K562 (cell line): ENCODE data around the gene ZNF837. TPM values are rescaled to one million over a fixed set of nuclear protein-coding genes. Genes with fewer than 3 reads are reported as not detected.

Experiments used
- ATAC-seq: fragments of 200-7000 bp; cut with Tn5 transposase; 3 replicates; pipeline ENCODE4 v1.9.1; 2020; ENCODE audit warnings: moderate library complexity
- BruUV-seq: library from RNA; stranded (reverse); fragments of 400-500 nt; replicated peaks from 2 replicates; lab custom pipeline; 2021; lab: Mats Ljungman, UMichigan
- CTCF ChIA-PET: fragments of 300-600 bp; formaldehyde crosslinking; extraction: SDS; loops from one replicate; lab custom pipeline; 2021; ENCODE audit warnings: low intra/inter-chr PET ratio; lab: Yijun Ruan, JAX
- POLR2A ChIA-PET: fragments of 300-600, 350-650 bp; sonication (Branson Sonifier 250); formaldehyde crosslinking; extraction: SDS; loops from one replicate; lab custom pipeline; 2021; ENCODE audit warnings: antibody characterized with exemption, inconsistent platforms; lab: Yijun Ruan, JAX
- DNase-seq, 4 experiments: peaks; one replicate each; pipeline versions ENCODE4 v3.0.0 to v3.0.0-alpha.2; 2011 to 2018; ENCODE audit warnings: low spot score in 3 of 4, mixed read lengths in 3 of 4; ENCODE audit errors: extremely low read depth in 1 of 4
- FAIRE-seq: peaks from 2 replicates; lab custom pipeline; 2011; peaks lifted over from hg19 to GRCh38; lab: Jason Lieb, UNC
- H2AFZ ChIP-seq: 2 replicates; pipeline ENCODE4 v1.6.0; 2011; ENCODE audit warnings: low read depth, low read length, control low read depth, inconsistent platforms
- H3K27ac ChIP-seq: fragments of 200-600 bp; 3 replicates; pipeline ENCODE4 v1.8.0; 2011; ENCODE audit warnings: low read depth, mild to moderate bottlenecking, control low read depth, inconsistent platforms, low read length, moderate library complexity, mixed read lengths; ENCODE audit errors: extremely low read depth
- H3K27me3 ChIP-seq, 2 experiments: fragments of 300-600 bp in 1 of 2; 2 replicates in 1 of 2; 3 replicates in 1 of 2; pipeline versions ENCODE4 v1.6.0 to v1.8.0; 2011; ENCODE audit warnings: inconsistent platforms in 2 of 2, low read length in 2 of 2, mild to moderate bottlenecking in 1 of 2, mixed read lengths in 1 of 2, moderate library complexity in 1 of 2; ENCODE audit not compliant: control insufficient read depth in 2 of 2, insufficient read depth in 2 of 2
- H3K36me3 ChIP-seq: fragments of 300-600 bp; 3 replicates; pipeline ENCODE4 v1.8.0; 2011; ENCODE audit warnings: mild to moderate bottlenecking, low read length, inconsistent platforms; ENCODE audit not compliant: control insufficient read depth, insufficient read depth
- H3K4me1 ChIP-seq, 2 experiments: fragments of 200-600 bp in 1 of 2; replicated peaks in 1 of 2; 2 replicates in 1 of 2; 3 replicates in 1 of 2; pipeline versions ENCODE4 v1.5.1 to v1.8.0; 2011; ENCODE audit warnings: inconsistent platforms in 2 of 2, low read length in 2 of 2, mild to moderate bottlenecking in 1 of 2, mixed read lengths in 1 of 2, moderate library complexity in 1 of 2; ENCODE audit not compliant: control insufficient read depth in 2 of 2, insufficient read depth in 2 of 2
- H3K4me2 ChIP-seq: 2 replicates; pipeline ENCODE4 v1.6.1; 2011; ENCODE audit warnings: low read length, control low read depth, inconsistent platforms, mixed read lengths; ENCODE audit not compliant: insufficient read depth
- H3K4me3 ChIP-seq: fragments of 200-600 bp; sonication (generic), shearing (Covaris generic); 2 replicates; pipeline ENCODE4 v1.5.1; 2016; ENCODE audit warnings: control low read depth, inconsistent platforms
- H3K79me2 ChIP-seq: fragments of 200-600 bp; 3 replicates; pipeline ENCODE4 v1.8.0; 2011; ENCODE audit warnings: low read length, inconsistent platforms; ENCODE audit not compliant: control insufficient read depth, insufficient read depth
- H3K9ac ChIP-seq, 2 experiments: 2 replicates each; pipeline versions ENCODE4 v1.6.0 to v1.6.1; 2011; ENCODE audit warnings: low read depth in 2 of 2, low read length in 2 of 2, control low read depth in 1 of 2, inconsistent platforms in 1 of 2, mild to moderate bottlenecking in 1 of 2, mixed read lengths in 1 of 2; ENCODE audit not compliant: insufficient read depth in 1 of 2
- H3K9me1 ChIP-seq: one replicate; pipeline ENCODE4 v1.6.0; 2011; ENCODE audit warnings: inconsistent platforms, mild to moderate bottlenecking, low read length, moderate library complexity; ENCODE audit not compliant: control insufficient read depth, insufficient read depth
- H3K9me3 ChIP-seq: replicated peaks from 2 replicates; pipeline ENCODE4 v1.5.1; 2011; ENCODE audit warnings: low read depth, low read length, inconsistent platforms; ENCODE audit not compliant: control insufficient read depth, insufficient read depth
- H4K20me1 ChIP-seq: replicated peaks from 2 replicates; pipeline ENCODE4 v1.6.1; 2011; ENCODE audit warnings: low read length, inconsistent platforms, mixed read lengths; ENCODE audit not compliant: control insufficient read depth, insufficient read depth
- HDAC6 ChIP-seq: IDR thresholded peaks from 2 replicates; pipeline ENCODE4 v1.6.1; 2012; ENCODE audit warnings: low read depth, mild to moderate bottlenecking, control low read depth, inconsistent platforms, low read length, moderate library complexity
- MEIS2 ChIP-seq: fragments of 450-650 bp; IDR thresholded peaks from 2 replicates; pipeline ENCODE4 v1.6.1; 2014; ENCODE audit warnings: mild to moderate bottlenecking; ENCODE audit not compliant: partially characterized antibody
- NRF1 ChIP-seq, 2 experiments: fragments of 450-650 bp; IDR thresholded peaks in 1 of 2; conservative IDR thresholded peaks in 1 of 2; 2 replicates each; pipeline ENCODE4 v1.6.1; 2014; ENCODE audit warnings: mild to moderate bottlenecking in 2 of 2
- PKNOX1 ChIP-seq: fragments of 450-650 bp; IDR thresholded peaks from 2 replicates; pipeline ENCODE4 v1.6.1; 2016
- SETDB1 ChIP-seq: IDR thresholded peaks from one replicate; pipeline ENCODE4 v1.6.1; 2012; ENCODE audit warnings: low read length, control low read depth, inconsistent platforms
- ZNF561 ChIP-seq: fragments of 450-650 bp; formaldehyde crosslinking; conservative IDR thresholded peaks from 2 replicates; pipeline ENCODE4 v1.4.0; 2020; ENCODE audit warnings: mild to moderate bottlenecking, moderate library complexity
- ZNF639 ChIP-seq, 2 experiments: fragments of 200-800 bp in 1 of 2; sonication (Bioruptor generic) in 1 of 2; sonication (generic) in 1 of 2; formaldehyde crosslinking in 1 of 2; IDR thresholded peaks in 1 of 2; conservative IDR thresholded peaks in 1 of 2; 2 replicates each; pipeline versions ENCODE4 v1.5.0 to v1.6.1; 2016 to 2020; ENCODE audit warnings: missing compliant biosample characterization in 1 of 2, missing genetic modification characterization in 1 of 2, missing genetic modification reagents in 1 of 2
- ZNF699 ChIP-seq: fragments of 250-450 bp; sonication (Bioruptor Pico); IDR thresholded peaks from 2 replicates; pipeline ENCODE4 v1.8.0; 2021; ENCODE audit warnings: mild to moderate bottlenecking, moderate library complexity; ENCODE audit not compliant: insufficient replicate concordance
- WGBS: fragments of 100-300 bp; shearing (Covaris generic); methylation state at CpG from one replicate; pipeline ENCODE4 v1.1.6; 2016; ENCODE audit warnings: low coverage, mixed read lengths; ENCODE audit not compliant: insufficient coverage; ENCODE audit errors: missing lambda C conversion rate; 5-methylcytosine and 5-hydroxymethylcytosine counted together
- in situ Hi-C: fragments of 300-500 bp; cut with MboI; formaldehyde crosslinking; loops from 4 replicates; pipeline ENCODE4 v1.15.0; 2018; ENCODE audit warnings: inconsistent platforms, mixed read lengths
- intact Hi-C: fragments of 100-400 bp; cut with micrococcal nuclease; formaldehyde crosslinking; loops from 2 replicates; pipeline ENCODE4 v1.14.2; 2022
- polyA plus RNA-seq, 8 experiments: library from polyadenylated mRNA; depleted of rRNA in 4 of 8; stranded (reverse) in 5 of 8; unstranded in 3 of 8; fragments of >200 nt; fragmentation: Nextera tagmentation in 2 of 8; fragmentation: Illumina TruSeq in 1 of 8; extraction: Ambion mirVana in 2 of 8; extraction: Trizol in 1 of 8; gene quantifications; 2 replicates each; pipeline versions ENCODE4 v1.2.1 to v1.2.3, GENCODE V29; 2011 to 2014; ENCODE audit warnings: inconsistent platforms in 1 of 8, missing spikeins in 1 of 8
- total RNA-seq, 7 experiments: library from RNA; depleted of rRNA in 6 of 7; stranded (reverse); fragments of >200 nt in 6 of 7; fragmentation: Illumina TruSeq in 2 of 7; extraction: Trizol in 2 of 7; gene quantifications; 2 replicates each; pipeline versions ENCODE4 v1.2.1 to v1.2.3, GENCODE V29; 2011 to 2021; ENCODE audit warnings: low replicate concordance in 1 of 7
- TF ChIP-seq, protein P1 (sequence below): fragments of 250-450 bp; sonication (Bioruptor Pico); IDR thresholded peaks from 2 replicates; pipeline ENCODE4 v1.5.0; 2021; ENCODE audit warnings: mild to moderate bottlenecking, borderline replicate concordance
- TF ChIP-seq, protein P2 (sequence below): sonication (generic); formaldehyde crosslinking; IDR thresholded peaks from 2 replicates; pipeline ENCODE4 v1.8.1; 2023; ENCODE audit warnings: mild to moderate bottlenecking, missing genetic modification reagents, moderate library complexity
- TF ChIP-seq, protein P3 (sequence below): IDR thresholded peaks from 2 replicates; pipeline ENCODE4 v1.6.1; 2014; ENCODE audit warnings: antibody characterized with exemption

ZNF837 gene
- total and polyA plus RNA-seq, 9 of the 15 experiments (the other 6 are each of a cell fraction or from before 2014, with no cell fraction given): 0.11 to 2.1 (median 0.57) TPM; not detected in 4

DNA sequence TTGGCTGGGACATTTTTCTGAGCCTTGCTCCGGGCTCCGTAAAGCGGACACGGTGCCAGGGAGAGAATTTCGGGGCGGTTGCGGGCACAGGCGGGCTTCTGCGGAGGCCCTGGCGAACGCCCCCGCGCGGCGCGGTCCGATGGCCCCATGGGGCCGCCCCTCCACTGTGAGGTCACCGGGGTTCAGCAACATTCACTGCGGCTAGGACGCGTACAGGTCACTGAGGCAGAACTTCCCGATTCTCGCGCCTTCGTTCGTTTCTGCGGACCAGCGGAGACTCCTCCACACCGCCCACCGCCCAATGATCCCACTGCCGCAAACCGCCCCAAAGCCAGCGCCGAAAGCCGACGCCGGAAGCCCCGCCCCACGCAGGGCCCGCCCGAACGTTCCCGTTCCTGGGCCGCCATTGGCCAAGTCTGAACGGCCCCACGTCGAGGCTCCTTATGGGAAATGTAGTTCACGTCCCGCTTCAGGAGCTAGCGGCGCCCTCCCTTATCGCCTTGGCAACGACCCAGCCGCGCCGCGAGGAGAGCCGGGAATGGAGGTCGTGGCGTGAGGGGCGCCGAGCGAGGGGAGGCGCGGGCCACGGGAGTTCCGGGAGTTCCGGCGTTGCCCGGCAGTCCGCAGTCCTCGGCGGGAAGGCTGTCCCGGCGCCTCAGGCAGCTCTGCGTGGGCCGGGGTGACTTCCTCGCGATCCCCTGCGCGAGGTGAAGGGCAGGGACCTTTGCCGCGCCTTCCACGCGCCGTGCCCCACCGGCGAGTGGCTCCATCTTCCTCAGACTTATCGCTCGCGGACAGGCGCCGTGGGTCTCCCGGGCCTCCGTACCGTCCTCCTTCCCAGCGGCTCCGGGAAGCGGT, 27.6 kb upstream of the ZNF837 start, which contains the start of gene ZNF584:
Gene ZNF584 (plus strand): TSS at position 498 of the 858 bp plus-strand sequence. CDS start 499 bp downstream, outside the sequence.
- peak within 1 kb of the TSS; percentile 97 for H3K27ac ChIP-seq
- no peaks in the 10 kb centered on the region for H4K20me1 ChIP-seq
- peak within 1 kb of the TSS; percentile 92 for H2AFZ ChIP-seq
- H3K4me1 ChIP-seq: peaks cover 18 to 39% of the 10 kb centered on the region in 2 experiments
- CTCF ChIA-PET: no interaction called here
- H3K79me2 ChIP-seq: peaks cover 51% of the 10 kb centered on the region
- H3K4me2 ChIP-seq: peak within 1 kb of the TSS; percentile 94
- no peaks in the 10 kb centered on the region for H3K27me3 ChIP-seq
- FAIRE-seq (peak; percentile 84), ATAC-seq (peak; percentile 94), DNase-seq (peak; percentile 92 to 98 (median 95))
- H3K9me3 ChIP-seq: no peaks in the 10 kb centered on the region
- intact Hi-C loops: loop anchor here (5.0 to 10.0 kb wide), 4 partner anchors 59 to 184 kb away; partner anchors contain the start of genes ZNF324, ZNF544, ZNF8 and ZSCAN22
- in situ Hi-C loops: no loop called here
- peak within 1 kb of the TSS; percentile 94 to 97 for H3K9ac ChIP-seq
- BruUV-seq: no TSS peak
- no peaks in the 10 kb centered on the region for H3K9me1 ChIP-seq
- POLR2A ChIA-PET: interaction anchor here (0.6 to 2.0 kb wide), 14 partner anchors 8 to 225 kb away, joined by 3 to 7 read pairs (median 4); partner anchors contain the start of gene ZNF274
- under 1% methylated on average over 69 of the region's 100 CpGs for WGBS
- H3K36me3 ChIP-seq: peaks cover 22% of the 10 kb centered on the region; the same call in 2 of the 3 replicates
- H3K4me3 ChIP-seq: peak within 1 kb of the TSS; percentile 87
- TF ChIP-seq HDAC6 (no peak), ZNF639 (CRISPR knock-in tag; conservative IDR thresholded peaks at IDR 0.05 in 1 of 2, IDR thresholded peaks at IDR 0.05 in 1 of 2) (peak in 1 of 2 experiments; percentile 87; a peak in 2 of 4 replicates), NRF1 (conservative IDR thresholded peaks at IDR 0.05 in 1 of 2, IDR thresholded peaks at IDR 0.05 in 1 of 2) (peak; percentile 82 to 85), PKNOX1 (no peak), ZNF699 (CRISPR knock-in tag) (no peak), MEIS2 (peak; percentile 33), SETDB1 (no peak), ZNF561 (CRISPR knock-in tag) (no peak)
- TF ChIP-seq, protein P1, sequence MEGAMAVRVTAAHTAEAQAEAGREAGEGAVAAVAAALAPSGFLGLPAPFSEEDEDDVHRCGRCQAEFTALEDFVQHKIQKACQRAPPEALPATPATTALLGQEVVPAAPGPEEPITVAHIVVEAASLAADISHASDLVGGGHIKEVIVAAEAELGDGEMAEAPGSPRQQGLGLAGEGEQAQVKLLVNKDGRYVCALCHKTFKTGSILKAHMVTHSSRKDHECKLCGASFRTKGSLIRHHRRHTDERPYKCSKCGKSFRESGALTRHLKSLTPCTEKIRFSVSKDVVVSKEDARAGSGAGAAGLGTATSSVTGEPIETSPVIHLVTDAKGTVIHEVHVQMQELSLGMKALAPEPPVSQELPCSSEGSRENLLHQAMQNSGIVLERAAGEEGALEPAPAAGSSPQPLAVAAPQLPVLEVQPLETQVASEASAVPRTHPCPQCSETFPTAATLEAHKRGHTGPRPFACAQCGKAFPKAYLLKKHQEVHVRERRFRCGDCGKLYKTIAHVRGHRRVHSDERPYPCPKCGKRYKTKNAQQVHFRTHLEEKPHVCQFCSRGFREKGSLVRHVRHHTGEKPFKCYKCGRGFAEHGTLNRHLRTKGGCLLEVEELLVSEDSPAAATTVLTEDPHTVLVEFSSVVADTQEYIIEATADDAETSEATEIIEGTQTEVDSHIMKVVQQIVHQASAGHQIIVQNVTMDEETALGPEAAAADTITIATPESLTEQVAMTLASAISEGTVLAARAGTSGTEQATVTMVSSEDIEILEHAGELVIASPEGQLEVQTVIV: peak; percentile 90
- TF ChIP-seq, protein P2, sequence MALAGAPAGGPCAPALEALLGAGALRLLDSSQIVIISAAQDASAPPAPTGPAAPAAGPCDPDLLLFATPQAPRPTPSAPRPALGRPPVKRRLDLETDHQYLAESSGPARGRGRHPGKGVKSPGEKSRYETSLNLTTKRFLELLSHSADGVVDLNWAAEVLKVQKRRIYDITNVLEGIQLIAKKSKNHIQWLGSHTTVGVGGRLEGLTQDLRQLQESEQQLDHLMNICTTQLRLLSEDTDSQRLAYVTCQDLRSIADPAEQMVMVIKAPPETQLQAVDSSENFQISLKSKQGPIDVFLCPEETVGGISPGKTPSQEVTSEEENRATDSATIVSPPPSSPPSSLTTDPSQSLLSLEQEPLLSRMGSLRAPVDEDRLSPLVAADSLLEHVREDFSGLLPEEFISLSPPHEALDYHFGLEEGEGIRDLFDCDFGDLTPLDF (CRISPR knock-in tag): peak; percentile 75; the same call in 1 of the 2 replicates
- TF ChIP-seq, protein P3, sequence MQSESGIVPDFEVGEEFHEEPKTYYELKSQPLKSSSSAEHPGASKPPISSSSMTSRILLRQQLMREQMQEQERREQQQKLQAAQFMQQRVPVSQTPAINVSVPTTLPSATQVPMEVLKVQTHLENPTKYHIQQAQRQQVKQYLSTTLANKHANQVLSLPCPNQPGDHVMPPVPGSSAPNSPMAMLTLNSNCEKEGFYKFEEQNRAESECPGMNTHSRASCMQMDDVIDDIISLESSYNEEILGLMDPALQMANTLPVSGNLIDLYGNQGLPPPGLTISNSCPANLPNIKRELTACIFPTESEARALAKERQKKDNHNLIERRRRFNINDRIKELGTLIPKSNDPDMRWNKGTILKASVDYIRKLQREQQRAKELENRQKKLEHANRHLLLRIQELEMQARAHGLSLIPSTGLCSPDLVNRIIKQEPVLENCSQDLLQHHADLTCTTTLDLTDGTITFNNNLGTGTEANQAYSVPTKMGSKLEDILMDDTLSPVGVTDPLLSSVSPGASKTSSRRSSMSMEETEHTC: 0 out of 2 replicates have a peak, but pooled peaks have one; percentile 10
